Eye (tissue), 1 donor: ENCODE measurements around the gene SFXN2.
"Not testable (repeated sequence)": the region's sequence is repeated elsewhere in the genome, so short reads cannot be mapped to it uniquely, and the experiment has no call there.

ENCODE experiments used
- DNase-seq: peaks from one replicate; pipeline ENCODE4 v3.0.0-alpha.2; 2015

The SFXN2 gene

GRCh38 chr10:102721954-102722353 lies 7.5 kb downstream of the SFXN2 start:
- no peak for DNase-seq

- no peak for DNase-seq
Measured at GRCh38 chr10:102723989-102724388, 9.6 kb downstream of the SFXN2 start.

DNA sequence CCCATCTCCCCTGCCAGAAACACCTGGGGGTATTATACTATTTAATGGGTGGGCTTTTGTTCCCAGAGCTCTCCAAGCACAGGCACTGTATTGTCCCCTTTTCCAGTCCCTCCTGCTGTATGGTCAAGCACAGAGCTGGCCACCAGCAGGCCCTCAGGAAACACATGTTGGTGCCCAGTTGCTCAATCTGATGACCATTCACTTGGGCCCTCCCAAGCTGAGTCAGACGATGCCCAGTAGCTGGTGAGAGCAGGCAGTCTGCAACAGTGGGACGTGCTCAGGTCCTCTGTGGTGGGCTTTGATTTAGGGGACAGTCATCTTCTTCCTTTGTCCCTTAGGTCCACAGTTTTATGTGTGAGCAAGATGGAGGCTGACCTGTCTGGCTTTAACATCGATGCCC lies 11.8 kb downstream of the SFXN2 start:
- DNase-seq = no peak

DNA sequence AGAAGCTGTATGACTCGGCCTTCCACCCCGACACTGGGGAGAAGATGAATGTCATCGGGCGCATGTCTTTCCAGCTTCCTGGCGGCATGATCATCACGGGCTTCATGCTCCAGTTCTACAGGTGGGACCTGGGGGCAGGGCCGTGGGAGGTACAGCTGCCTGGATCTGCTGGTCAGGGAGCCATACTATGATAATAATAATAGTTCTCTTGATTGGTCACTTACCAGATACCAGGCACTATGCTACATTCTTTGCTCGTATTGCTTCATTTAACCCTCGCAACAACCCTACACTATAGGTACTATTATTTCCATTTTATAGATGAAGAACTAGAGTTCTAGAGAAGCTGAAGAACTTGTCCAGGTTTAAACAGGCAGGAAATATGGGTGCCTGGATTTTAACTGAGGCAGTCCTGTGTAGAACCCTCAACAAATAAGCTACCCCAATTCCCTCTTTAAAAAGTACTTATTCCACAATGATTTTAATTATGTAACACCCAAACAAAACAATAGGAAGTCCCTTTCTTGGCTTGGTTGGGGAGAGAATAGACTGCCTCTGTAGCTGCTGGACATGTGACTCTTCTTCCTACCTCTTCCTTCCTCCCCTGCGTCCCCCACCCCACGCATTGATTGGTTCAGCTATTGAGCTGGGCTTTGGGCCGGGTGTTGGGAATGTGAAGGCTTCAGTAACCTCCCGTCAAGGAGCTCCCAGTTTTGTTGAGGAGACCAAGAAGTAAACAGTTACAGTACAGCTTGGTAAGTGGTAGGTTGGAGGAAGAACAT lies 12.8 kb downstream of the SFXN2 start:
- no peak for DNase-seq

GRCh38 chr10:102729029-102730026 lies 14.9 kb downstream of the SFXN2 start:
- DNase-seq = peak; percentile 92

DNA sequence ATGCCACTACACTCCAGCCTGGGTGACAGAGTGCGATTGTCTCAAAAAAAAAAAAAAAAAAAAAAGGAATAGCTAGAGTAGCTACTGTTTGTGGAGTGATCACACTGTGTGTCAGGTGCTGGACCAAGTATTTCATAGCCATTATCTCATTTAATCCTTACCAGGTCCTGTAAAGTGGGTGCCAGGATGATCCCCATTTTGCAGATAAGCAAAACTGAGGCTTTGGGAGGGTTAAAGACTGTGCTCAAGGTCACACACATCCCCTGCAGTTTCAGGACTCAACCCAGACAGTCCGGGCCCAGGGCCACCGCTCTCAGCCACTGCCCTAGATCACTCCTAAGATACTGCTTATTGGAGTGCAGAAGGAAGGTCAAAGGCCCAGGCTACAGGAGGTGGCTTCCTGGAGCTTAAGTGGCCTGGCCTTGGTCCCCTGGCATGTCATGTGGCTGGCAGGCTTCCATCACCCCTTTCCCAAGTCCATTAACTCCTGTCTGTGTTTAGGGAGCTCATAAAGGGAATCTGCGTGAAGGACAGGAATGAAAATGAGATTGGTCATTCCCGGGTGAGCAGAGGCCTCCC lies 16.9 kb downstream of the SFXN2 start:
- DNase-seq = no peak

- no peak for DNase-seq
Measured at GRCh38 chr10:102732661-102733060, 18.2 kb downstream of the SFXN2 start.

DNA sequence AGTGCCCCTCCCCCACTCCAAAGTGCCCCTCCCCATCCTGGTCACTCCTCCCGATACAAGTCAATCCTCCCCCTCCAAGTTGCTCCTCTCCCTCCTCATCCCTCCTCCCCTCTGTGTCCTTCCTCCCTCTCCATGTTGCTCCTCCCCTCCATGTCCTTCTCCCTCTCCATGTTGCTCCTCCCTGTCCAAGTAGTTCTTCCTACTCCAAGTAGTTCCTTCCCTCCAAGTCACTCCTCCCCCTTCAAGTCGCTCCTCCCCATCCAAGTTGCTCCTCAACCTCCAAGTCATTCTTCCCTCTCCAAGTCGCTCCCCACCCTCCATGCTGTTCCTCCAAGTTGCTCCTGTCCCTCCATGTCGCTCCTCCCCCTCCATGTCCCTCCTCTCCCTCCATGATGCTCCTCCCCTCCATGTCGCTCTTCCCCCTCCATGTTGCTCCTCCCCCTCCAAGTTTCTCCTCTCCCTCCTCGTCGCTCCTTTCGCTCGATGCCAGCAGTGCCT lies 20.7 kb downstream of the SFXN2 start:
- no peak for DNase-seq

GRCh38 chr10:102738692-102739121 lies 24.3 kb downstream of the SFXN2 start:
- DNase-seq = no peak

- no peak for DNase-seq
Measured at GRCh38 chr10:102740229-102740628, 25.8 kb downstream of the SFXN2 start.

DNA sequence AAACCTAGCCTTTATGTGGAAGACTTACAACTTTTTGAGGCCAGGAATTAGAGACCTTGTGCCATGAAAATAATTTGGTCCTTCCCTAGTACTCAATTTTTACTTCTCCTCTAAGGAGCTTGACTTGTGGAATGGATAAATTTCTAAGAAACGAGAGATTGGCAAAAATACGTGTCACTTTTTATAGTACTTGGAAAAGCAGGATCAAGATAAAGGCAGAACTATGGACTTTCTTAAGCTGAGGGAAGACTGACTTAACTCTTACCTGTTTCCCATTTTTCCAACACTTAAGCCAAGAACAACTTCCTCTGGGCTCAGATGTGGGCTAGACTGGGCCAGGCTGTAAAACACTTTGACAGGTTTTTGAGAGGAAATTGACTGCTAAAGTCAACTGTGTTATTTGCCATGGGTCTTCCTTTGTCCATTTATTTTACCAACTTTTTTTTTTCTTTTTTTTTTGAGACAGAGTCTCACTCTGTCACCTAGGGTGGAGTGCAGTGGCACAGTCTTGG lies 27.3 kb downstream of the SFXN2 start:
- DNase-seq = no peak

- DNase-seq = not testable (repeated sequence)
Measured at GRCh38 chr10:102742313-102742712, 27.9 kb downstream of the SFXN2 start.

GRCh38 chr10:102743078-102743587 lies 28.7 kb downstream of the SFXN2 start:
- DNase-seq = no peak

DNA sequence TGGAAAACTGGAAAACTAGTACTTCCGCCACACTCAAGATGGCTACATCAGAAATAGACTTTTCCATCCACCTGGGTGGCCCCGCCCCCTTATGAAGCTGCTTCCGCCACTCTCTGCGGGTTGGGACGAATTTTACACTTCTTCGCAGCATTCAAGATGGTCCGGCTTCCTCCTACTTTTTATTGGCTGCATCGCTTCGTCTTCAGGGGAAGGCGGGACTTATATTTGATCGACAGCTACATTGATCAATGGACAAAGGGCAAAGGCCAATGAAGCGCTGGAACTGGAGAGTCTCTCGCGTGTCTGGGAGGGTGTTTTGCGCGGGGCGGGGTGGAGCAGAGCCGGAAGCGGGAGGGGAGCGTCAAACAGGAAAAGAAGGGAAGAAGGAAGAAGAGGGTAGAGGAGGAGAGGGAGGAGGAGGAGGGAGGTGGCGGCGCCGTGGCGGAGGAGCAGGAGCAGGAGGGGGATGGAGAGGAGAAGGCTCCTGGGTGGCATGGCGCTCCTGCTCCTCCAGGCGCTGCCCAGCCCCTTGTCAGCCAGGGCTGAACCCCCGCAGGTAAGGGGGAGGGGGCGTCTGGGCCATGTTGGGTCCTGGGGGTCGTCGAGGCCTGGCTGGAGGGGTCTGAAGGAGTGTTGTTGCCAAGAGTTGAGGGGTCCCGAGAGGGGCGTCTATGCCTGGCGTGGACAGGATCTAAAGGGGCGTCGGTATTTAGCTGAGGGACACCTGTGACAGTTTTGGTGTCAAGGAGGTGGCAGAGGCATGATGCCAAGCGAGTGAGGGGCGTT lies 29.3 kb downstream of the SFXN2 start, which contains the start of gene WBP1L:
Gene WBP1L (plus strand): TSS at position 361 of the 786 bp plus-strand sequence. CDS start 106 bp downstream, at position 467.
- peak; percentile 100 for DNase-seq

GRCh38 chr10:102744374-102745051 lies 30.1 kb downstream of the SFXN2 start:
- peak; percentile 43 for DNase-seq

GRCh38 chr10:102745157-102745556 lies 30.7 kb downstream of the SFXN2 start:
- DNase-seq = no peak

GRCh38 chr10:102752266-102752930 lies 38.0 kb downstream of the SFXN2 start:
- no peak for DNase-seq

DNA sequence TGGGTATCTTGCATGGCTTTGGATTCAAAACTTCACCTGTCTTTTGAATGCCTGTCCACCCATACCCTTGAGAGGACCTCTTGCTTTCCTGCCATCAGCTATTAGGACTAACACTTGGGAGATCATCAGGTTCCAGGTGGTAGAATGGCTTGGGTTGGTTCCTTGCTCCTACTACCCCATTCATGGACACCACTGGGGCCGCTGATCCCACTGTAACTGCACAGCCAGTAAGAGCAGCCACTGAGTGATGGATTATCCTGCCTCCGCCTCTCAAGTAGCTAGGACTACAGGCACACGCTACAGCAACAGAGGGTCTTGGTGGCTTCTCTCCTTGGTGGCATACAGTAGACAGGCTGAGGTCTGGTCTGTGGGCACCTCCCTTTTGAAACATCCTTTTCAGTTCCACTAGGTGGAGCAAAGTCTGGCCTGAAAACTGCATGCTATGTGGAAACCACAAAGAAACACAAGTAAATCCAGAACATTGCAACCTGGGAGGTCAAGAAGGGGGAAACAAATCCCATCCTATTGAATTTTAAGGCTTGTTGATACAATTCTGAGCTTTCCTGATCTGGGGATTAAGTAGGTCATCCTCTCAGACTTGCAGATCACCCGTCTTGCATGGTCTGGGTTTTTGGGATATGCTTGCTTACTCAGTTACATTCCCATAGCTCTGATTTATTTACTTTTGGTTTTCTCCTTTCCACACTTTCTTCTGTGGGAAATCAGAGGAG lies 38.7 kb downstream of the SFXN2 start:
- DNase-seq = peak; percentile 67

GRCh38 chr10:102753718-102754117 lies 39.3 kb downstream of the SFXN2 start:
- no peak for DNase-seq

GRCh38 chr10:102757323-102757722 lies 42.9 kb downstream of the SFXN2 start:
- no peak for DNase-seq
